Measurements from ENCODE around the gene PDK3.

The PDK3 gene

GRCh38 chrX:24464836-24465531 lies at the start of gene PDK3:
Gene PDK3 (plus strand): TSS chrX:24465286. CDS start chrX:24465456, 170 bp downstream.
- no peak for TF ChIP-seq CTCF (conservative IDR thresholded peaks at IDR 0.05)
- H3K27ac ChIP-seq: peak within 1 kb of the TSS; percentile 62

GRCh38 chrX:24415921-24416320 lies 49.2 kb upstream of the PDK3 start:
- no peak for TF ChIP-seq CTCF (conservative IDR thresholded peaks at IDR 0.05)
- H3K27ac ChIP-seq: no peak overlapping the region

GRCh38 chrX:24423960-24424359 lies 41.1 kb upstream of the PDK3 start:
- no peak overlapping the region for H3K27ac ChIP-seq
- no peak for TF ChIP-seq CTCF (conservative IDR thresholded peaks at IDR 0.05)

GRCh38 chrX:24424948-24425347 lies 40.1 kb upstream of the PDK3 start:
- no peak for TF ChIP-seq CTCF (conservative IDR thresholded peaks at IDR 0.05)

GRCh38 chrX:24425806-24426205 lies 39.3 kb upstream of the PDK3 start:
- TF ChIP-seq CTCF (conservative IDR thresholded peaks at IDR 0.05): no peak
- no peak overlapping the region for H3K27ac ChIP-seq

More at GRCh38 chrX:24424948-24425347, 40.1 kb upstream of the PDK3 start:
- no peak overlapping the region for H3K27ac ChIP-seq

- no peak for TF ChIP-seq CTCF (conservative IDR thresholded peaks at IDR 0.05)
- H3K27ac ChIP-seq: no peak overlapping the region
Observed at GRCh38 chrX:24426340-24426913, 38.7 kb upstream of the PDK3 start.

- no peak for TF ChIP-seq CTCF (conservative IDR thresholded peaks at IDR 0.05)
- no peak overlapping the region for H3K27ac ChIP-seq
Observed at GRCh38 chrX:24426921-24427746, 38.0 kb upstream of the PDK3 start.
